ENCODE data around the gene MYCBPAP.

MYCBPAP gene, protein sequence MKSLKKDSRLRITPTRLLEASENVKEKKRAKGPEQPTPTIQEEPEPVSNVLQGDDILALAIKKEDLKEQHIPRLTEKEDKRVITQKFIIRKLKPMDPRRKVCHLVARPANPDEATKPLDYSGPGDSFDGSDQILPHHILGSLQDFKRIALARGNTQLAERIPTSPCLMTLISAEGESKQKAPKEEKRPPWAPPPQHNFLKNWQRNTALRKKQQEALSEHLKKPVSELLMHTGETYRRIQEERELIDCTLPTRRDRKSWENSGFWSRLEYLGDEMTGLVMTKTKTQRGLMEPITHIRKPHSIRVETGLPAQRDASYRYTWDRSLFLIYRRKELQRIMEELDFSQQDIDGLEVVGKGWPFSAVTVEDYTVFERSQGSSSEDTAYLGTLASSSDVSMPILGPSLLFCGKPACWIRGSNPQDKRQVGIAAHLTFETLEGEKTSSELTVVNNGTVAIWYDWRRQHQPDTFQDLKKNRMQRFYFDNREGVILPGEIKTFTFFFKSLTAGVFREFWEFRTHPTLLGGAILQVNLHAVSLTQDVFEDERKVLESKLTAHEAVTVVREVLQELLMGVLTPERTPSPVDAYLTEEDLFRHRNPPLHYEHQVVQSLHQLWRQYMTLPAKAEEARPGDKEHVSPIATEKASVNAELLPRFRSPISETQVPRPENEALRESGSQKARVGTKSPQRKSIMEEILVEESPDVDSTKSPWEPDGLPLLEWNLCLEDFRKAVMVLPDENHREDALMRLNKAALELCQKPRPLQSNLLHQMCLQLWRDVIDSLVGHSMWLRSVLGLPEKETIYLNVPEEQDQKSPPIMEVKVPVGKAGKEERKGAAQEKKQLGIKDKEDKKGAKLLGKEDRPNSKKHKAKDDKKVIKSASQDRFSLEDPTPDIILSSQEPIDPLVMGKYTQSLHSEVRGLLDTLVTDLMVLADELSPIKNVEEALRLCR
- 0.39 to 12.2 (median 4.2) reads per million in 3 experiments for total RNA-seq

DNA sequence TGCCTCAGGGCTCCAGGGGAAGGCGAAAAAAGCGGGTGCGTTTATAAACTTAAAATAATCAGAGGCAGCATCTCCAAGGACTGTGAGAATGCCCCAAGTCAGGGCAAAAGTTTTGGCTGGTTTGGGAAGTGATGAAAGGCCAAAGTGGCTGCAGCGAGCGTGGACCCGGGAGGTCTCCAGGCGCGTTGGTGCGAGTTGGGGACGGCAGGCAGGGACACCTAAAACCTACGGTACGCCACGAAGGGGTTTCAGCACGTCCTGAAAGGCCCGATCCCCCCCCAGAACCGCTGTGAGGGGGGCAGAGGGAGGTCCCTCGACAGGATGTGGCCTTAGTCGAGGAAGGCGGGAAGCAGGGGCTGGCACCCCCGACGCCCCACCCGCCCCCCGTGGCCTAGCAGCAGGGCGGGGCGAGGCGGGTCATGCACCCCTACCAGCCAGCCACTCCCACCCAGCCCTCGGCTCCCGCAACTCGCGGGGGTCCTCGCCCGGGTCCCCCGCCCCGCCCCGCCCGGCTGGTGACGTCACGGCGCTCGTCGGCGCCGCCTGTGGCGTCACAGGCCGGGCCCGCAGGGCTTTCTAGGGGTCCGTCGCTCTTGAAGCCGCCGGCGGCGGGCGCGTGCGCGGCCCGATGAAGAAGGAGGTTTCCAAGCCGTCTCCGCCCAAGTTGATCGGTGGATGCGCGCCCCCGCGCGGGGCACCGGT lies at the start of gene MYCBPAP:
Gene MYCBPAP, plus strand, starts transcription at position 569 of the 702 bp plus-strand sequence. CDS start 236 bp downstream, outside the sequence.
- peak; percentile 76 for DNase-seq

DNA sequence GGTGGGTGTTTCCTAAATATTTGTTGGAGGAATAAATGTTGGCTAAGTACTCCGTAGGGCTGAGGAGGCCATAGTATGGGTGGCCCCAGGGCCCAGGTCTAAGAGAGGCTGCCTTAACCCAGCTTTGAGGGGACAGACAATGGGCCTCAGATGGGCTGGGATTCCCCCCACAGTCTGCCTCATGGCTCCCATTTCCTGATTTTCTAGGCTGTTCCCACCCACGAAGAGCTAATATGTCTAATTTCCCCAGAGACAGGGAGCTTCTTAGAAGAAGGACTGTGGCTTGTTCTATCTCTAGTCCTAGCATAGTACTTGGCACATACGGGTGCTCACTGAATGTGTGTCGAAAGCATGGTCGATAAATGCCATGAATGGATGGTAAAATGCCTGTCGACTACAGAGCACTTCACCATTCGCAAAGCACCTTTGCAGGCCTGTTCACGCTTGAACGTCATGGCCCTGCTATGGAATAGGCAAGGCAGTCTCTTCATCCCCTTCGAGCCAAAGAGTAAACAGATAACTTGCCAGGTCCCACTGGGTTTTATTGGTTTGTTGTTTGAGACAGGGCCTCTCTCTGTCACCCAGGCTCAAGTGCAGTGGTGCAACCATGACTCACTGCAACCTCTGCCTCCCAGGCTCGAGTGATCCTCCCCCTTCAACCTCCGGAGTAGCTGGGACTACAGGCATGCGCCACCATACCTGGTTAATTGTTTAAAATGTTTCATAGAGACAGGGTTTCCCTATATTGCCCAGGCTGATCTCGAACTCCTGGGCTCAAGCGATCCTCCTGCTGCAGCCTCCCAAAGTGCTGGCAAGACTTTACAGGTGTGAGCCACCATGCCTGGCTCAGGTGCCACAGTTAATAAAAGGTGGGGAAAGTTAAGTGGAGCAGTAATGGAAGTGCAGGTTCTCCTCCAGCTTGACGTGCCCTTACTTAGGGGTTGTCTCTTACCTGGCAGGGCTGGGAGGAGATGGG lies 49.2 kb upstream of the MYCBPAP start:
- no peak for DNase-seq

DNA sequence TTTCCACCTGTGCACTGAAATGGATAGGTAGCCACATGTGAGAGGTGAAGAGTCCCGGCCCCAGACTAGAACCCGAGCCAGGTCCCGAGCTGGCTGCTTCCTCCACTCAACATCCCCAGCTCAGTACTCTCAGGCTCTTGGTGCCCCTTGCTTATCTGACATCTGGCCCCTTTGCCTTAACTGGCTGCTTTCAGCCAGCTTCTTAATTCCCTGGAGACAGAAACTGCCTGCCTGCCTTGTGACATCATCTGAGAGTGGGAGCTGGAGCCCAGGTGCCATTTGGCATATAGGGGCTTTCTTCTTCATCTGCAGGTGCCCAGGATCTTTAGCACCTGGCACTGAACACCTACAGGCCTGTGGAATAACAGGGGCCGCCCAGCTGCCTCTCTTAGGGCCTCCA lies 48.5 kb upstream of the MYCBPAP start:
- no peak for DNase-seq

GRCh38 chr17:50460831-50461526 lies 47.3 kb upstream of the MYCBPAP start:
- no peak for DNase-seq

DNA sequence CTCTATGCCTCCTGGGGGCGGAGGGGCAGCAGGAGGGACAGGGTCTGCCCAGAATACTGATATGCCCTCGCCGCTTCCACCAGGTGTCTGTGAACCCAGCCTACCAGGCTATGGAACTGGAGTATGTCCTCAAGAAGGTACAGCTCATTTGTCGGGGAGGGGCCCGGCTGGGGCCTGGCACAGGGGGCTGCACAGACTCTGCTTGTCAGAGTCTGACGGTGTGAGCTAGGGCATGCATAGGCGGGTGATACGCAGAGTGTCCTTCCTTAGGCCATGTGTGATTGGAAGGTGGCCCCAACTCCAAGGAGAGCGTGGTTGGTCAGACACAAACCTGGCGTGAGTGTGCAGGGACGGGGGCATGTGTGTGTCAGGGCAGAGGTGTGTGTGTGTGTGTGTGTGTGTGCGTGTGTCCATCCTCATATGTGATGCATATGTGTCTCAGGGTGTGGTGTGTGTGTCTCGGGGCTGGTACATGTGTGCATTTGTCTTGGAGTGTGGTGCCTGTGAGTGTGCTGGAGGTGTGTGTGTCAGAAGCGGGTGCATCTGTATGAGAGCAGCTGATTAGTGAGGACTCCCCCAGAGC lies 46.6 kb upstream of the MYCBPAP start:
- no peak for DNase-seq

DNA sequence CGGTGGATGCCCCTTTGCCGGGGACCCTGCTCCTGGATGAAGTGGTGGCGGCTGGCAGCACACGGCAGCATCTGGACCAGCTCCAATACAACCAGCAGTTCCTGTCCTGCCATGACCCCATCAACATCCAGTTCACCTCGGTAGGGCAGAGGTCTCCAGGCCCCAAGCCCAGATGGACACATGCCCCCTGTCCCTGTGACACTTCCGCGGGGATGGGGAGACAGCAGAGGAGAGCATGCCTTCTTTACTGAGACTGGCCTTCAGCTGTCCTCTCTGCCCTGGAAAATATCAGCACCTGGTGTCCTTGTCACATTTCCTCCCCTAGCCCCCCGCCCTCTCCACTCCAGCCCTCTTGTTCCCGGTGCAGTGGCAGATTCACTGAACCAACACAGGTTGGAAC lies 45.8 kb upstream of the MYCBPAP start:
- no peak for DNase-seq

DNA sequence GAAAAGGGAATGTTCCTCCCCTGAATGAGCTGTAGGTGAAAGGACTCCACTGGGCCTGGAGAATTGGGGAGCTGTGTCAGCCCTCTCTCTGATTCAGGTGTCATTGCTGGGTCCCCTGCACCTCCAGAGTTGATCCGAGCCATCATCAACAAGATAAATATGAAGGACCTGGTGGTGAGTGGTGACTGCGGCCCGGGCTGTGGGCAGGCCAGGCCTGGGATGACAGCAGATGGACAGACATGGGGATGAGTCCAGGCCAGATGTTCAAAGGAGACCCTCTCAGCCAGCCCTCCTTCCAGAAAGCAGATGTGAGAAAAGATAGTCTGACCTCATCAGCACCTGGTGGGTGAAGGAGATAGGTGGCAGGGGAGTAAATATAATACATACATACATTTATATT lies 44.1 kb upstream of the MYCBPAP start:
- DNase-seq = no peak

DNA sequence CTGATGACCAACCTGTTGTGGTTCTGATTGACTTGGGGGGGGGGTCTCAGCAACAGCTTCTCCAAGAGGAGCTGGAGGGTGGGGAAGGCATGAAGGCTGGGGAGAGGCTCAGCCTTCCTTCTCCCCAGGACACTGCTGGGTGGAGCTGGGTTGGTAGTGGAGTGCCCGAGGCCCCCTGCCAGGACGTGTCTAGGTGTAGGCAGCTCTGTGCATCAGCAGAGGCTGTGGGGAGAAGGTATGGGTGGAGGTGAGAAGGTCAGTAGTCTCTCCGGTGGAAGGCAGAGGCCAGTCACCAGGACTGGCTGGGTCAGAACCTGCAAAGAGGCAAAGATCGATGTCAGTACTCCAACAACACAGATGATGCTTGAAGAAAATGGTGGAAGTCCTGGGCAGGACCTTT lies 43.5 kb upstream of the MYCBPAP start:
- DNase-seq = no peak

- DNase-seq = no peak
These were observed 43.1 kb upstream of the MYCBPAP start for GRCh38 chr17:50465171-50465570.

GRCh38 chr17:50465635-50466034 lies 42.6 kb upstream of the MYCBPAP start:
- no peak for DNase-seq

- DNase-seq = no peak
These were observed 41.7 kb upstream of the MYCBPAP start for GRCh38 chr17:50466371-50467113.

- DNase-seq = no peak
These were observed 41.0 kb upstream of the MYCBPAP start for GRCh38 chr17:50467114-50467854.

DNA sequence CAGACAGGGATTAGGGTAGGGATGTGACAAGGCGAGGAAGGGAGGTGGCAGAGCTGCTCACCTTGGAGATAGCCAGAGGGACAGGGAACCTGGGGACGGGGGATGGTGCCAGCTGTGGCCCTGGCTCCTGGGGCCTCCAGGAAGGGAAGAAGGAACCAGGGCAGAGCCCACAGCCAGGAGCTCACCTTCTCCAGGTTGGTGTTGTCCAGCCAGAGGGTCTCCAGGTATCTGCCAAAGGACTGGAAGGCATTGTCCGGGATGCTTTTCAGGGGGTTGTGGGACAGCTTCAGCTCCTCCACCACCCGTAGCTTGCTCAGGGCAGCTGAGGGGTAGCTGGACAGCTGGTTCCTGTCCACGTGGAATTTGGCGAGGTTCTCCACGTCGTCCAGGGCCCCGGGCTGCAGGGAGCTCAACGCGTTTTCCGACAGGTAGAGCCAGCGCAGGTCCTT lies 40.4 kb upstream of the MYCBPAP start:
- no peak for DNase-seq

DNA sequence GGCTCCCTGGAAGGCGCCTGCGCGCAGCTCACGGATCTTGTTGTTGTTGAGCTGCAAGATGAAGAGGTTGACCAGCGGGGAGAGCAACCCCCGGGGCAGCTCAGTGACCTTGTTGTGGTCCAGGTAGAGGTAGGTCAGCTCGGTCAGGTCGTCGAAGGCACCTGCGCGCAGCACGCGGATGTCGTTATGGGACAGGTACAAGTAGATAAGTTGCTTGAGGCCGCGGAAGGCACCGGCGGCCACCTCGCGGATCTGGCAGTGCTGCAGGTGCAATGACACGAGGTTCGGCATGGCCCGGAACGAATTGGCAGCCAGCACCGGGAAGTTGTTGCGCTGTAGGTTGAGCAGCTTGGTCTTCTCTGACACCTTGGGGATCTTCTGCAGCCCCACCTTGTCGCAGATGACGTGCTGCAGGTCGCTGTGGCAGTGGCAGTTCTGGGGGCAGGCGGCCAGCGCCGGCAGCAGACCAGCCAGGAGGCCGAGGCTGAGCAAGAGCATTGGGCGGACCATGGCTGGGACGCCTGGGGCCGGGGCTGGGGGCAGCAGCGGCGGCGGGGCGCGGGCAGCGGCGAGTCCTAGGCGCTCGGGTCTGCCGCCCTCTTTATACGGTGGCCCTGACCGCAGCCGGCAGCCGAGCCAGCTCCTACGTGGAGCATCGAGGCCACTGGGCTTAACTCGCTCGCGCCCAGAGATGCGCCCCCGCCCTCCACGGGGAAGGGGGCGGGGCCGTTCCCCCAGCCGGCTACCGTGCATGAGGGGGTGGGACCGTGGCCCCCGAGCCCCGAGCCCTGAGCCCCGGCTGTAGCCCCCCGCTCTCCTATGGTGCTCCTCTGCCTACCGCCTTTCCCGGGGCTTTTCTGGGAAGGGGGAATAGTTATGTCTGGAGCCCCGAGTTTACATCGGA lies 39.7 kb upstream of the MYCBPAP start, which contains the start of gene CHAD:
Gene CHAD, minus strand, starts transcription at position 577 of the 904 bp plus-strand sequence. Its CDS starts 67 bp downstream, at position 510.
- no peak for DNase-seq

DNA sequence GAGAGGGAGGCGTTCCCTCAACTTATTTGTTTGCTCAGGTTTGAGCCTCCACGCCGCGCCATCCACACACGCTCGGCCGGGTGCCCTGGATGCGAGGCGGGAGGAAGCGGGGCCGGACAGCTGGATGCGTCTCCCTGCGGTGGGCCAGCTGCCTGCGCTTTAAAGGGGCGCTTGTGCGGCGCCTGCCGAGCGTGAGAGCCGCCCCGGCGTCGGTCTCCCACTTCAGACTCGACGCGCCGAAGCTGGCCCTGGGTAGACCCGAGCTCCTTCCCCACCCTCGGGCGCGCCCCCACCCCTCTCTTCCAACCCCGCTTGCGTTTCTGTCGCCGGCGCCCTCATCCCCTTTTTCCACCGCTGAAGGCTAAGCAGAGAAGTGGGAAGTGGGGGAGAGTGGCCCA lies 39.0 kb upstream of the MYCBPAP start:
- DNase-seq = no peak

GRCh38 chr17:50469671-50470305 lies 38.5 kb upstream of the MYCBPAP start:
- DNase-seq = no peak

DNA sequence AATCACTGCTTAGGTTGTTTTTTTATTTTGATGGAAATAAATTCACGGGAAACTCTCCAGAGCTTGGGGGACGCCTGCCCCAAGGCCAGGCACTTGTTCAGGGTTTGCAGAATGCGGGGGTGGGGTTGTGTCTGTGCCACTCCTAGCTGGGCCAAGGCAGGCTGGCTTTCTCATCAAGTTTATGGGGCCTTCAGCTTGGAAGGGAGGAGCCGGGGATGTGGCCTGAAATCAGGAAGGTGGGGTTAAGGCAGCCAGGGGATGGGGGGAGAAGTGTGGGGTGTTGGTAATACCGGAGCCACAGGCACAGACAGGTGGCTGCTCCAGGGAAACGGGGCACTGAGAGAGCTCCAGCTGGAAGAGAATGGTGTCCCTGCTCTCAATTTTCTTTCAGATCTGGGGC lies 37.8 kb upstream of the MYCBPAP start:
- DNase-seq = no peak

Data from central memory CD4-positive, alpha-beta T cell (primary cell).